Measurements from ENCODE around the gene CHPF2.

The CHPF2 gene

DNA sequence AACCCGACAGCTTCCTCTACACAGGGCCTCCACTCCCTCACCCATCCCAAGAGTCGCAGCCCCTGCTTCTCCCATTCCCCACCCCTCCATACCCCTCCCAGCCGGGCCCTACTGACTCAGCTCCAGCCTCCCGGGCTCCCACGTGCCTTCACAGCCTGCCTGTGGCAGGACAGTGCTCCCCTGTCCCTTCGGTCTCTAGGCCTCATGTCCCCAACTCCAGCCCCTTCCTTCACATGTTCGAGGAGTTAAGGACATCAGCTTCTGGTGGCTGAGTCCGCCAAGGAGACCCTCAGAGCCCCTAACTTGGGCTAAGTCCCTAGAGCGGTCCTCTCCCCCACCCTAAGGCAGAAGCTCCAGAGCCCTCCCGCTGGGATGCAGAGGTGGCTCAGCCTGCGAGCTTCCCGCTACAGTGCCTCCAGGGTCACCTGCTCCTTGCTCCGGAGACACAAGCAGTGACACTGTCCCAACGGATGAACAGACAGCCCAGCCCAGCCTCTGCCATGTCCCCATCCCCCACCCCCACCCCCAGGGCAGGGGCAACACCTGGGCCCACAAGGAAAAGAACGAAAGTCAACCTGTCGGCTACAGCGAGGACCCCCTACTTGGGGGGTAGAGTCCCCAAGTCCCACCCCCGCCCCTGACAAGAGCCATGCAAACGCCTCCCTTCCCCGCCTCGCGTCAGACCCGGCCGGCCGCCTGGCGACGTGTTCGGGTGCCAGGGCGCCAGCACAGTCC lies 15.5 kb downstream of the CHPF2 start:
- peak in 1 of 3 experiments; percentile 32 for DNase-seq

DNA sequence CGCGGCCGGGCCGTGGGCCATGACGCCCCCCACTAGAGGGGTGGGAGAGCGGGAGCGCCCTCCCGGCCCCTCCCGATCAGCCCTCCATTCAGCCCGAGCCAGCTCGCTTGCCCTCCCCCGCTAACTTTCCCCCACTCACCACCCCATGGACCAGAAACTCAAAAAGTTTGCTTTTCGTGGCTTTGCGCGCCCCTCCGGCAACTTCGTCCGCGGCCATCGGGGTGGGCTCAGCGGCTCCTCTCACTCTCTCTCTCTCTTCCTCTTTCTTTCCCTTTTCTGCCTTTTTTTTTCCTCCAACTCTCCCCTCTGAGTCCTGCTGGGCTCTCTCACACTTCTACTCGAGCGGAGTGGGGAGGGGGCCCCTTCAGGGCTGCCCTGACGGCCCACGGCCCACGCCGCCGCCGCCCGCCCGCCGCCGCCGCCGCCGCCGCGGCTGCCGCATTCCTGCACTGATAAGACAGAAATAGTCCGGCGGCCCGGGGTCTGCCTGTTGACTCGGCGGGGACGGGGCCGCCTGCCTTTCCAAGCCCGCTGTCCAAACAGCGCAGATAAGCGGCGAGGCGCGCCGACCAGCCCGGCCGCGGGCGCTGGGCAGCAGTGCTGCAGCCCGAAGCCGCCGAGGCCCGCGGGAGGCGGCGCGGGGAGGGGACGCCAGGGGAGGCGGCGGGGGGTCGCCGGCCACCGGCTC lies 16.2 kb downstream of the CHPF2 start, which contains the start of gene SMARCD3:
SMARCD3 (minus strand) TSS at position 349 of the 688 bp plus-strand sequence; CDS start at position 217, 132 bp downstream.
- peak; percentile 69 to 85 (median 72) for DNase-seq

DNA sequence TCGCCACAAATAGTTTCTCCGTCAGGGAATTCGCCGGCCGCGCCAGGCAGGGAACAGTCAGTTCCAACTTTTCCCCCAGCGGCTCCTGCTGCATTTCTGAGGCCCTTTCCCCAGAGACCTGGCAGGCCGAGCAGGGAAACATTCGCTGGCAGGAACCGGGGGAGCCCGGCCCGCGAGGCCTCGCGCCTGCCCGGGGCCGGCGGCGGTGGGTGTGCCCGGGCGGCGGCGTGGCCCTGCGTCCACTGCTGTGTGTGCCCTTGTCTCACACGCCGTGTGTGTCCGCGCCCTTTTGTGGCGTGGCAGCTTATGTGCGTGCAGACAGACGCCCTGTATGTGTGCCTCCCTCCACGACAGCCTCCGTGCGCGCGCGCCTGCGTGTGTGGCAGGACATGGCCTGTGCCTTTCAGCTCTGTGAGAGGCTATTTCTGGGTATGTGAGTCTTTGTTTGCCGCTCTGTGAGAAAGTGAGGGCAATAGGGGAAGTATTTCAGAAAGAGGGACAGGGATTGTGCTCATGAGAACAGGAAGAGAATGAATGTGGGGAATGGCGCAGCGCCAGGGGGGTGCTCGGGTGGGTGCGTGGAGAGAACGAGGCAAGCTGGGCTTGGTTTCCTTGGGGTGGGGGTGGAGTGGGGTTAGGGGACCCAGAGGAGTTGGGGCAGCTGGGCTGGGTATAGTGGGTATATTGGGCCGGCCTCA lies 16.9 kb downstream of the CHPF2 start:
- DNase-seq, result peak; percentile 52 to 84 (median 72)

DNA sequence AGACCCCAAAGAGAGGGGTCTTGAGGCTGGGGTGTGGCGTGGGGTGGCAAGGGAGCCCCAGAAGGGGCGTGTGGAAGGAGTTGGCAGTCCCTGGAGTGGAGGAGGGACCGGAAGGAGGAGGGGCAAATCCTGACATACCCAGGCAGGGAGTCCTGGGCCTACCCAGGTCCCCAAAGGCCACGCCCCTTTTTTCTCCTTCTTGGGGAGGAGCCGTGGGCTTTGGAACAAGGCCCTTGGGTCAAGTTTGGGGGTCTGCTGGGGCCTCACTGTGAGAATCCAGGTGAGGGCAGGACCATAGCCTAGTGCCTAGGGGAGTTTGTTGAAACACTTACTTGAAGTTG lies 17.4 kb downstream of the CHPF2 start:
- peak in 1 of 3 experiments; percentile 11 for DNase-seq

DNA sequence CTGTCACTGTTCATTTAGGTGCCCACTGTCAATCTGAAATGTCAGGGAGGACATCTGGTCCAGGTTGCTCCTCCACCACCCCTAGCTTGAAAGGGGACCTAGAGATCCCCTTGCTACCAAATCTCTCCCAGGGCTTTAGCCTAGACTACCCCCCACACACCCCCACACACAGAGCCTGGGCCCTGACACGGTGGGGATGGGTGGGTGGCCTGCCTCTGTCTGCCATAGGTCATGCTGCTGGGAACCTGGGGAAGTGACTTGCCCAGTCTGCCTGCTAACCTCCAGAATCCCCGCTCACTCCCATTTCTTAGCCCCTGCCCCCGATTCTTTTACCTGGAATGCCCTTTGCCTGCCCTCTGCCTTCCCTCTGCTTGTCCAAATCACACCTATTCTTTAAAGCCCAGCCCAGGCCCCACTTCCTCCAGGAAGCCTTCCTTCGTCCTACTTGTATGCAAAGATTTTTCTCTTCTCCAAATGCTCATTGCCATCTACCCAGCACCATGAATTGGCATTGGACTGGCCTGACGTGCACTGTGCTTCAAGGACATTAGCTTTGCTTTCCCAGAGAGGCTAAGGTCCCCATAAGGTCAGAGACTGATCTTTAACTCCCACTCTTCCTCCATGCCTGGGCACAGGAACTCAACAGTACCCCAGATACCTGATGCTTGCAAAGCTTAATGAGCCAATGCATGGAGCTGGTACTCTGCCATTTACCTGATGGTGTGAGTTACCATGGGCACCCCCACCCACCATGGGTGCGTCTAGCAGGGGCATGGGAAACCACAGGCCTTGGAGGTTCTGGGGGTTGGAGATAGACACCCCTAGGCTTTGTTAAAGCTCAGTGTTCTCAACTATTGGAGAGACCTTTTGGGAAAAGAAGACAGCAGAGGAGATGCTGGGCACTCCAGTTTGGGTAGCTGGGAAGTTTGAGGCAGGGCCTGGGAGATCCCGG lies 18.2 kb downstream of the CHPF2 start:
- DNase-seq, result no peak

DNA sequence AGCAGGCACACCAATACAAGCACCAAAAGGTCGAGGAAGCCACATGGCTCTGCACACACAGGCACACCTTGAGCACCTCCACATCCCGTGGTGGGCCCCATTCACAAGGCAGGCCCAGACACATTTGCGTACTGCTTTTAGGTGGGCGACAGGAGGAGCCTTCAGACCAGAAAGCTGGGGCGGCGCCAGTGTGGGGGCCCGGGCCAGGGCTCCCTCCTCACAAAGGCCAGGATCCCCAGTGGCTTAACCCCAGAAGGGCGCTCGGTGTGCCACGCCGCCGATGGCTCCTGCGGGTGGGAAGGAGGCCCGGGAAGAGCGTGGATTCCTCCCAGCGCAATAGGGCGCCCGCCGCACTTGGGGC lies 19.0 kb downstream of the CHPF2 start:
- peak in 1 of 3 experiments; percentile 76 for DNase-seq

DNA sequence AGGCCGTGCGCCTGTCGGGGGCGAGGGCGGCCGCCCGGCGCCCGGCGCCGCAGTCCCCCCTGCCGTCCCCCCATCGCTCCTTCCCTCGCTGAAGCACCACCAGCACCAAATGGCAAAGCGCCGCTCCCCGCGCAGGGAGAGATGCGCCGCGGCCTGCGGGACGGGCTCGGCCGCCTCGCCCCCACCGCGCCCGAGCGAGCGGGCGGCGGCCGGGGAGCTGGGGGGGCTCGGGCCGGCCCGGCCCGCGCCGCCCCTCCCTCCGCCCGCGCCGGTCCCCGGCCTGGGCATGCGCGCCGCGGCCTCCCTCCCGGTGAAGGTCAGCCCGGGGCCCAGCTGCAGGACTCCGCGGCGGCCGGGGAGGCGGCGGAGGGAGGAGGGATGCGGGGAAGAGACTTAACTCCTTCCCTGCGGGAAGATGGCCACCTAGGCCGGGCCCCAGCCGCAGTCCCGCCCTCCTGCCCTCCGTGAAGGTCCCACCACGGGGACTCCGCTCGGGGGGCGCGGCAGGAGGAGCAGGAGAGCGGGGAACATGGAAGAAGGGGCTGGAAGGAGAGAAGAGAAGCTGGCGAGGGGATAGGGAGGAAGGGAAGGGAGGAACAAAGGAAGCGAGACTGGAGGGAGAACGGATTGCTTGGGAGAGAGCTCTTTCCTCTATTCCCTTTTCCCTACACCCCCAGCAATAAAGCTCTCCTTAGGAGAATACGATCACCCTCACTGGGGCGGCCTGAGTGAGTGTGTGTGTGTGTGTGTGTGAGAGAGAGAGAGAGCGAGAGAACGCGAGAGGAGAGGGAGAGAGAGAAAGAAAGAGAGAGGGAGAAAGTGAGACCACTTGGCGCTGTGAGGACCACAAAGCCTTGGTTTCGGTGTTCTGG lies 19.6 kb downstream of the CHPF2 start:
- peak; percentile 91 to 92 (median 91) for DNase-seq

DNA sequence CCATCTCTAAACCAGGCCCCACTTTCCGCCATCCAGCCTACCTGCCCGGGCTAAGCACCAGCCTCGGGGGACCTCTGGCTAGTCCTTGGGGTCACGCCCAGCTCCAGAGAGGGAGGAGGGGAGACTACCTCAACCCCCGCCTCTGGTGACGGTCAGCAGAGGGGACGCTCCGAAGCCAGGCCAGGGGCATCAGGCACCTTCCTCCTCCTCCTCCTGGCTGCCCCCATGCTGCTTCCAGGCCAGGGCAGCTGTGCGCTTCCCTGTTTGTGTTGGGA lies 20.2 kb downstream of the CHPF2 start:
- no peak for DNase-seq

DNA sequence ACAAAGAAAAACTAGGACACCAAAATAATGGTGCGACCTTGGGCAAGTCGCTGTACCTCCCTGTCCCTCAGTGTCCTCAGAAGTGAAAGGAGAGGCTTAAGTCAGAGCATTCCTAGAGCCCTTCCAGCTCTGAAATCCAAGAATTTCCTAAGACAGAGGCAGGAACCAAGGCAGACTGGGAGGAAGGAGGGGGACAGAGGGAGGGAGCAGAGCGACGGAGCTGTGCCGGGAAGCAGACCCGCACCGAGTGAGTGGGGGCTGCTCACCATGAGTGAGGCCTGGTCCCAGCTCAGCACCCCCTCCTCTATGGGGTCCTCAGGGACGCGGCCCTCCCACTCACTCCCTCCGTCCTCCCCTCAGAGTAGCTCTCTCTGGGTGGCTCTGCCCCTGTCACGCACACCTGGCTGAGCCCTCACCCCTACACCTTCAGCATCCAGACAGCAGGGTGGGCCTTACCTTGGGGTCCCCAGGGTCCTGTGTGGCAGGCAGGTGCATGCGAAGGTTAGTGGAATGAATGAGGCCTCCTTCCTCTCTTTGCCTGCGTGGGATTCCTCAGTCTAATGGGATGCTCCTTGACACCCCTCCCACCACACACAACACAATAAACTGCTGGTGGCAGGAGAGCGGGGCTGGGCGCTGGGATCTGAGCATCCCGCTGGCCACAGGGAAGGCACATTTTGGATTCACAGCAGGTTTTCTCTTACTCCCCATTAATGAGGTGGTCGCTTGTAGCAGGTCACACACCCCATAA lies 20.9 kb downstream of the CHPF2 start:
- DNase-seq, result no peak

DNA sequence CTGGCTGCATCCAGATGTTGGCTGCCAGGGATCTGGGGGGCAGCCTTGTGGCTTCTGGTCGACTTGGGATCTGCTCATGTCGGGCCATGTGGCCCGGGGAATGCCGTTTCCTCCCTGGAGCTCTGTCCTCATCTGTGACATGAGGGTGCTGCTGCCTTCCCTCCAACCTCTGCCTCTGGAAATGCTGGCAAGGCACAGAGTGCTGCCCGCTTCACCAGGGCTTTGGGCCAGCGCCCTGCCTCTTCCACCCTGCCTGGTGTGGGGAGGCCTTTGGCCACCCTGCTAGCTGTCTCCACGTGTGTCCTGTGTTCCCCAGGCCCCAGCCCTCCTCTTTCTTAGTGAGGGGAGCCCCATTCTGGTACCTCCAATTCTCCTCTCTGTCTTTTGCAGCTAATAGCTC lies 22.0 kb downstream of the CHPF2 start:
- DNase-seq, result no peak

DNA sequence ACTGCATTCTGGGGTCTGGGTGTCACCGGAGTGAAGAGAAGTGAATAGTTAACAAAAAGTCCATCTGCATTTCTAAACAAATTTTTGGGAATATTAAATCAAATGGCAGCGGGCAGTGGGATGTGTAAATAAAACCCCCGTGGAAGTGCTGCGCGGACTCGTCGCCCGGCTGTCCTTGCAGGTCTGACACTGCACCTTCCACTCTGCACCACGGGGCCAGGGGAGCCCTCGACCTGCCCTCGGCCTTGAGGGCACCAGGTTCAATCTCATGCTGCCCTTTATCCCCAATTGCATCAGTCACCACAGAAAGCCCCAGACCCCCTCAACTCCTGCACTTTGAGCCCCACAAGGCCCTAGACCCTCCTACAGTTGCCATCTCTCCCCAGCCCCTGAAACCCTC lies 22.6 kb downstream of the CHPF2 start:
- DNase-seq, result no peak

DNA sequence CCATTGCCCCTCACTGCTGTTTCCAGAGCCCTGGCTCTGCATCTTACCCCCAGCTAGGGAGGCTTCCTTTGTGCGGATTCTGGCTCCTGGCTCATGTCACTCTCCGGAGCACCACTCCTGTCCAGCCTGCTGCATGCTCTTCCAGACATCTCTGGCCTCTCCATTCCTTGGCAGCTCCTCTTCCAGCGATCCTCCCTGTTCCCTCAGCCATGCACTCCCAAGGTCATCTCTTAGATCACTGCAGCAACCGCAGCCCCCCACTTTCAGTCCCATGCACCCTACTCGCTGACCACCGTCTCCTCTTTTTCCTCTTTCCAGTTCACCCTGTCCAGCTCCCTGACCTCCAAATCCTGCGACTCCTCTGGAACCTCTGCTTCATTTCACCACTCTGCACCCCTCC lies 23.1 kb downstream of the CHPF2 start:
- no peak for DNase-seq

DNA sequence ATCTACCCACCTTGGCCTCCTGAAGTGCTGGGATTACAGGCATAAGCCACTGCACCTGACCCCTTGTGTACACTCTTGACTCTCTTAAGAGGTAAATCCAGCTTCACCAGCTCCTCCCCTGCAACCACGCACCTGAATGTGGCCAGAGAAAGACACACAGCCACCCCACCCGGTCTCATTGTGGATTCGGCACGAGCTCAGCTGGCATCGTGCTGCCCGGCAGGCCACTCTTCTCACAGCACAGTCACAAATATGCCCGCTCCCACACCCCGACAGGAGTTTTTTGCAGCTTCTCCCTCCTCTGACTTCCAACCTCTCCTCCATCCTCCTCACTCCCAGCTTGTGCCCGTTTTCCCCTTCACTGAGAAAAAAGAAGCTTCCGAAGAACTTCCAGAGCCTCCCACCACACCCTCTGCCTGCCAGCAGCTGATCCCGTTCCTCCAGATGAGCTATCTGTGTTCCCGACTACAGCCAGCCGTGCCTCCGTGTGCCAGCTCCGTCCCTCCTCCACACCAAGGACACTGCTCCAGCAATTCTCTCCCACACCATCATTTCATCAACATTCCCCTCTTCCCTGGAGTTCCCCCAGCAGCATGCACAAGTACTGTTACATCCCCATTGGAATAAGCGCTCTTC lies 24.2 kb downstream of the CHPF2 start:
- DNase-seq, result no peak

DNA sequence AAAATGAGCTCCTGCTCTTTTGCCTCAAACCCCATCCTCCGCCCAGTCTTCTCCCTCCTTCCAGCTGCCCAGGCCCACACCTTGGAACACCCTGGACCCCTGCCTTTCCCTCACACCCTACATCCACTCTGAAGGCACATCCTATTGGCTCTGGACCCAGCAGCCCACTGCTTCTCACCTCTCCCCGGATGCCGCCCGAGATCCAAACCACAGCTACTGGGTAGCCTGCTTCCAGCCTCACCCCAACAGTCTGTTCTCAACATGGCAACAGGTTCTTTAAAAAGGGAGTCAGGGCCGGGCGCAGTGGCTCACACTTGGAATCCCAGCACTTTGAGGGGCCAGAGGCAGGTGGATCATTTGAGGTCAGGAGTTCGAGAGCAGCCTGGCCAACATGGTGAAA lies 25.7 kb downstream of the CHPF2 start:
- no peak for DNase-seq

DNA sequence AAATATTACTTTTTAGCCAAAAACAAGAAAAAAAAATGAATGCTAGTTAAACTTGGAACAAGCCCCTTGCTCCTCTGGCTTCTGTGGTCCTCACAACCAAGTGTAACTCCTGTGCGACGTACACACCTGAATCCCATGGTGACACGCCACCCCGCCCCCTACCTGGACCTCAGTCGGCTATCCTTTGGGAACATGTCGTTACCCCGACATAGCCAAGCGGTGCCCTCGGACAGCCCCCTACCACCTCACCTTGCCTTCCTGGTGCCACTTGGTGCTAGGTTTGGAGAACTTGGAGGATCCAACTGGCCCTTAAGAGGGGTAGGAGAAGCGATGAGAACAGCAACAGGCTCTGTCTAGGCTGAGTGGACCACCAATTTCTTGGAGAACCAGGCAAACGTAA lies 28.2 kb downstream of the CHPF2 start:
- no peak for DNase-seq

DNA sequence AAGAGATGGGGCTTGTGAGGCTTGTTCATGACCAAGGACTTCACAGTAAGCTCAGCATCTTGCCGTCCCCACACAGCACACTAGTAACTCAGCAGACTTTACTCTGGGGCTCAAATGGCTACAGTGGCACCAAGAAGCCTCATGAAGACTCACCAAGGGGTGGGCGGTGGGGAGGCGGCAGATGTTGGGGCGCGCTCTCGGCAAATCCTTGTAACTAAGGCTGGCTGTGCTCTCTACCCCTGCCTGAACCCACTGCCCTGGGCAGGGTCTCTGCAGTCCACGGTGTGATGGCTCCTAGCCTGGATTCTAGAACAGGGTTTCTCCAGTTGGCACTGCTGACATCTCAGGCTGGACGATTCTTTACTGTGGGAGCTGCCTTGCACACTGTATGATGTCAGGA lies 28.6 kb downstream of the CHPF2 start:
- no peak for DNase-seq

DNA sequence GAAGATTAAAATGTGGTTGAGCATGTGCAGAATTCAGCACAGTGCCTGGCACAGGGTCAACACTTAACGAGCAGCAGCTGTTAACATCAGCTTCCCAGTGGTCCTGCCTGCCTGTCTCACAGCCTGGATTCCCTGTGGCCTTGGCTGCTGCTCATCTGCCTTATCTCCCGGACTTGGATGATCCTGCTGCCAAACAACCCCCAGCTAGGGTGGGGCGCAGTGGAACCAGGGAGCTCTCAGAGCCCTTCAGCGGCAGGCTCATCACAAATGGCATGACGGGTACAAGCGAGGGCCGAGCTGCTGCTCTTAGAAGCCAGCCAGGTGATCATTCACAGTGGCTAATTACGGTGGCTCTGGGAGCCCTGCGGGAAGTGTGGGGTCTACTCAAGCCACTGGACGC lies 29.2 kb downstream of the CHPF2 start:
- DNase-seq, result peak in 2 of 3 experiments; percentile 25 to 50

DNA sequence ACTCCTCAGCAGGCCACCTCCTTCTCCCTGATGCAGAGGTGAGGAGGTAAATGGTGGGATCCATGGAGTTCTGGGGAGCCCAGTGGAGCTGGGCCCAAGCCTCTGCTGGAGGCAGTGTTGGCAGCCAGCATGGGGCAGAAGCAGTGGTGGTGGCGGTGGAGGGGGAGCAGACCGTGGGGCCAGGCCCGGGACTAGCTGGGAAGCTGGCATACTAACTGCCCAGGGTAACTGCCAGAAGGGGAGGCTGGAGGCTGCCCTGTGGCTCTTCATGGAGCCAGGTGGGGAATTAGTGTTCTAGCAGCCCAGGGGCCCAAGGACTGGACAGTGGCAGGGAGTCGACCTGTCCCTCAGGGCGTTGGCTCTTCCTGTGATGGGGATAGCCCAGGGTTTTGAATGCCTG lies 32.3 kb downstream of the CHPF2 start:
- DNase-seq, result no peak

DNA sequence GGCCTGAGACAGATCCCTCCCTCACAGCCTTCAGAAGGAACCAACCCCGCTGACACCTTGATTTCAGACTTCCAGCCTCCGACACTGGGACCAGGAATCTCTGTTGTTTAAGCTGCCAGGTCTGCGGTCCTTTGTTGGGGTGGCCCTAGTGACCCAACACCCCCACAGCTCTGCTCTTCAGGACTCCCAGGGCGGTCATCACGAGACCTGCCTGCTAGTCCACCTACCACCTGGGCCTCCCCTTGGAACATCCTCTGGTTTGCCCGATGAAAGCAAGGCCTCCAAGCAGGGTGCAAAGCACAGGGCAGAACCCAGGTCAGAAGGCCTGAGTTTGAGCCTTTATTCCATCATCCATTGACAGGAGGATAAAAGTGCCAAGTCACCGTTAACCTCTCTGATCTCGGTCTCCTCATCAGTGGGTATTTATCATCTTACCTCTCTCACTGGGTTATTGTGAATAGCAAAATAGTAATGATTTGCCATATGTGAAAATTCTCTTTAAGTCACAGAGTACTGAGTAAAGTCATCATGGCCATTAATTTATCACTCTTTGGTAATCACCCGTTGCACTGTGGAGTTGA lies 33.2 kb downstream of the CHPF2 start:
- no peak for DNase-seq

DNA sequence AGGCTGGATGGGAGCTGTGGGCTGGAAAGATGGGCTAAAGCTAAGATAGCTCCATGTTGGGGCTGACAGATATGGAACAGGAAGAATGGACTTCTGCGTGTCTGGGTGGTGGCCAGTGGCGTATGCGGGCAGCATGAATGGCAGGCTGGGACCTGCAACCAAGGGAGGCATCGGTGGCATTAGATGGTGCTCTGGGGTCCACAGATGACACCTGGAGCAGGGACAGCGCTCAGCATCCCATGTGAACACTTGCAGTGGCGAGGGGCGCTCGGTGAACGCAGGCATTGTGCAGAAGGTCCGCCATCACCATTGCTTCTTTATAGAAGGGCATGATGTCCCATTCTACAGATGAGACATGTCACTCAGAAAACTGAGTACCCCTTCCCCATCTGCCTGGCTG lies 37.2 kb downstream of the CHPF2 start:
- DNase-seq, result no peak

Data from NCI-H1417 (cell line).